Kidney epithelial cell (primary cell): Measurements from ENCODE around the gene TSSK1B. TPM values are rescaled to one million over a fixed set of nuclear protein-coding genes. Genes with fewer than 3 reads are reported as not detected.
"Not testable (repeated sequence)": the region's sequence is repeated elsewhere in the genome, so short reads cannot be mapped to it uniquely, and the experiment has no call there.

ENCODE experiments used
- DNase-seq: peaks from one replicate; pipeline ENCODE4 v3.0.0-alpha.2; 2010; ENCODE audit warnings: low read depth
- H3K27me3 ChIP-seq: 2 replicates; pipeline ENCODE4 v1.6.0; 2011; ENCODE audit warnings: low read length; ENCODE audit not compliant: control insufficient read depth, insufficient read depth
- H3K36me3 ChIP-seq: 2 replicates; pipeline ENCODE4 v1.5.1; 2011; ENCODE audit warnings: low read length; ENCODE audit not compliant: control insufficient read depth, insufficient read depth
- H3K4me3 ChIP-seq: 2 replicates; pipeline ENCODE4 v1.5.1; 2011; ENCODE audit warnings: low read depth, mild to moderate bottlenecking, control low read depth, low read length
- total RNA-seq: library from RNA; depleted of rRNA; stranded (reverse); fragments of >200 nt; gene quantifications from 2 replicates; pipeline ENCODE4 v1.2.3, GENCODE V29; 2015
- TF ChIP-seq, protein P1 (sequence below): IDR thresholded peaks from 2 replicates; pipeline ENCODE4 v1.5.1; 2011; ENCODE audit warnings: mild to moderate bottlenecking, moderate library complexity, low read length, control low read depth, inconsistent platforms; ENCODE audit not compliant: insufficient read depth, poor library complexity, severe bottlenecking

TSSK1B gene, protein sequence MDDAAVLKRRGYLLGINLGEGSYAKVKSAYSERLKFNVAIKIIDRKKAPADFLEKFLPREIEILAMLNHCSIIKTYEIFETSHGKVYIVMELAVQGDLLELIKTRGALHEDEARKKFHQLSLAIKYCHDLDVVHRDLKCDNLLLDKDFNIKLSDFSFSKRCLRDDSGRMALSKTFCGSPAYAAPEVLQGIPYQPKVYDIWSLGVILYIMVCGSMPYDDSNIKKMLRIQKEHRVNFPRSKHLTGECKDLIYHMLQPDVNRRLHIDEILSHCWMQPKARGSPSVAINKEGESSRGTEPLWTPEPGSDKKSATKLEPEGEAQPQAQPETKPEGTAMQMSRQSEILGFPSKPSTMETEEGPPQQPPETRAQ
- 0.38 TPM in 1 of 2 replicates, not detected in the other for total RNA-seq

DNA sequence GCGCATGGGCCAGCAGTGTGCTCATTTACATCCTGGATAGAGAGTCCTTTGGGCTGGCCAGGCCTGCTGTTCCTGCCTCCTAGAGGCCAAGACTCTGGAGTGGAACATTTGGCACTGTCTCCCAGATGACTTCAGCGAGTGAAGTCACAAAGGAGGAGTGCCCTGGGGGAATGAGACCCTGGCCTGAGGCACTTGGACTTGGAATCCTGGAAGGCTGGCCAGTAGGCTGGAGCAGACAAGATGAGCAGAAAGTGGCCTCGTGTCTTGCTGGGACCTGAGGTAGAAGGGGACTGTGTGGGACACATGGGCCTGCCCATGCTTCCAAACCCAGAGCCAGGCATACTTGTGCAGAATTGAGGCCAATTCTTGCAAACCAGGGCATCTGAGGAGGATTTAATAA lies at the start of gene TSSK1B:
TSSK1B (minus strand) TSS at position 101 of the 400 bp plus-strand sequence. CDS start 150 bp downstream, outside the sequence.
- Histone ChIP-seq H3K27me3 (no peaks in the 10 kb centered on the region), H3K36me3 (no peaks in the 10 kb centered on the region), H3K4me3 (no peak within 1 kb of the TSS)
- TF ChIP-seq, protein P1, sequence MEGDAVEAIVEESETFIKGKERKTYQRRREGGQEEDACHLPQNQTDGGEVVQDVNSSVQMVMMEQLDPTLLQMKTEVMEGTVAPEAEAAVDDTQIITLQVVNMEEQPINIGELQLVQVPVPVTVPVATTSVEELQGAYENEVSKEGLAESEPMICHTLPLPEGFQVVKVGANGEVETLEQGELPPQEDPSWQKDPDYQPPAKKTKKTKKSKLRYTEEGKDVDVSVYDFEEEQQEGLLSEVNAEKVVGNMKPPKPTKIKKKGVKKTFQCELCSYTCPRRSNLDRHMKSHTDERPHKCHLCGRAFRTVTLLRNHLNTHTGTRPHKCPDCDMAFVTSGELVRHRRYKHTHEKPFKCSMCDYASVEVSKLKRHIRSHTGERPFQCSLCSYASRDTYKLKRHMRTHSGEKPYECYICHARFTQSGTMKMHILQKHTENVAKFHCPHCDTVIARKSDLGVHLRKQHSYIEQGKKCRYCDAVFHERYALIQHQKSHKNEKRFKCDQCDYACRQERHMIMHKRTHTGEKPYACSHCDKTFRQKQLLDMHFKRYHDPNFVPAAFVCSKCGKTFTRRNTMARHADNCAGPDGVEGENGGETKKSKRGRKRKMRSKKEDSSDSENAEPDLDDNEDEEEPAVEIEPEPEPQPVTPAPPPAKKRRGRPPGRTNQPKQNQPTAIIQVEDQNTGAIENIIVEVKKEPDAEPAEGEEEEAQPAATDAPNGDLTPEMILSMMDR, result no peak
- DNase-seq, result no peak

DNA sequence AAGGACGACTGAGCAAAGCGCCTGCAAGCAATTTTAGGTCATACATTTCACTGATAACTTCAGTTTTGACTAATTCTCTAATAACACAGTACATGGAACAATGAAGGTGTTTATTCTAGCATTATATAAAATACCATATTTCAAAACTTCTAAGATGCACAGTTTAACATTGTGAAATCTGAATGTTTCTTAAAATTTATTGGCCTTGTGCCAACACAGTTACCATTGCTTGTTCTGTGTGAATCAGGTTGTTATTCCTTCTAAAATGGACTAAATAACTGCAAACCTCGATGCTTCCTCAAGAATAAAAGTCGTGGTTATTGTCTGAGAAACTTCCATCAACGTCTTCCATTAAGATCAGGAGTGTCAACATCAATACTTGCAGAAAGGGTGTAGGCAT lies 45.5 kb upstream of the TSSK1B start:
- Histone ChIP-seq H3K27me3 (no peaks in the 10 kb centered on the region), H3K4me3 (no peak overlapping the region), H3K36me3 (no peaks in the 10 kb centered on the region)
- DNase-seq, result no peak
- TF ChIP-seq, protein P1, result no peak

DNA sequence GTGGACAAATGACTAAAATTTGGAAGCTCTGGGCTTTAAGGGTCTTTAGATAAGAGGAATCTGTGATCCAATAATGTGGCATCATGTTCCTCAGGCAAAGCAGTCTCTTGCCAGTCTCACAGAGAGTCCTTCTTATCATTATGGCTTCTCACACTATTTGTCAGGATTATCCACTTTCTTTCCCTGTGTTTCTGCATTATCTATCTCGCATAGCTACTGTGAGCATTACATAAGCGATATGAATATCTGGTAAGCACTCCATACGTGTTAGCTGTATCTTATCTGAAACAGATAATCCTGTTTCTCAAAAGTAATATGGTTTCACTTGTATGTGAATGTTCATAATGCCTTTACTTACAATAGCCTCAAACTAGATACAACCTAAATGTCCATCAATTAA lies 43.9 kb upstream of the TSSK1B start:
- no peak for DNase-seq
- H3K27me3 ChIP-seq, result no peaks in the 10 kb centered on the region
- no peaks in the 10 kb centered on the region for H3K36me3 ChIP-seq
- TF ChIP-seq, protein P1, result no peak
- H3K4me3 ChIP-seq, result no peak overlapping the region

DNA sequence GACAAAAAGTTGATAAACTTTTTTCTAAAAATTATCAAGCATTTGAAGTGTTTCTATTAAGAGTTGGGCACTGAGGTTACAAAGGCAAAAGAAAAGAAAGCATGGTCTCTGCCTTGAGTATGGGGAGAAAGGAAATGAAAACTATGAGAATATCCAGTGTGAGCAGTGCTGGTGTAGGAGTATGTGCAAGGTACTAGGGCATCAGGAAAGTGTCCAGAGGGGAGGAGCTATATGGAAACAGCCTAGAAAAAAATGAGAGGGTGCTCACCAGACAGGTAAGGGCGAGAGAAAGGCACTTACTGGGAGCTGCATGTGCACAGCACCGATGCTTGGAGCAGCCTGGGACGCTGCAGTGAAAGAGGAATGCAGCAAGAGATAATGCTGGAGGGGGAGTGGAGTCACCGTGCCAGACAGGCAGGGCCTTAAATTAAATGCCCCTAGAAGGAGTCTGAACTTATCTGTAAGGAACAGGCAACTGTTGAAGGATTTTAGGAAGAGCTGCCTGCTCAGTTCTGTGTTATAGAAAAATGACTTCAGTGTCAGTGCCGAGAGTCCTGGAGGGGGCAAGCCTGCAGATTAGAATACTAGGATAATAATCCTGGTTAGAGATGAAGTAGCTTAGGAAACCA lies 39.4 kb upstream of the TSSK1B start:
- TF ChIP-seq, protein P1, result no peak
- Histone ChIP-seq H3K27me3 (no peaks in the 10 kb centered on the region), H3K4me3 (no peak overlapping the region), H3K36me3 (no peaks in the 10 kb centered on the region)
- no peak for DNase-seq

DNA sequence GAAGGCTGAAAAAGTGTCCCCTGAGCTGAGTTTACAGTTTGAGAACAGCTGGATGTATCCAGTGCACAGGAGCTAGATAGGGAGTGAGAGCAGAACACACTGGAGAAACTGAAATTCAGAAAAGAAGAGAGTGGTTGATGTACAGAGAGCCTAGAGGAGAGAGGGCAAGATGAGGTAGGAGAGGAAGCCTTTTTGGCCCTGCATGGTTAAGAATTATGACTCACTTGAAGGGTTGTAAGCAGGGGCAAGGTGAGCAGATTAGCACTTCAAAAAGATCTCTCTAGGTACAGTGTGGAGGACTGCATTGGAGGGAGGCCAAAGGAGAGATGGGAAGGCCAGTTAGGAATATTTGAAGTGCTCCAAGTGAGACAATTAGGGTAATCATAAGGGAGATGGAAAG lies 28.2 kb upstream of the TSSK1B start:
- Histone ChIP-seq H3K36me3 (no peaks in the 10 kb centered on the region), H3K27me3 (no peaks in the 10 kb centered on the region), H3K4me3 (no peak overlapping the region)
- TF ChIP-seq, protein P1, result no peak
- DNase-seq, result no peak

DNA sequence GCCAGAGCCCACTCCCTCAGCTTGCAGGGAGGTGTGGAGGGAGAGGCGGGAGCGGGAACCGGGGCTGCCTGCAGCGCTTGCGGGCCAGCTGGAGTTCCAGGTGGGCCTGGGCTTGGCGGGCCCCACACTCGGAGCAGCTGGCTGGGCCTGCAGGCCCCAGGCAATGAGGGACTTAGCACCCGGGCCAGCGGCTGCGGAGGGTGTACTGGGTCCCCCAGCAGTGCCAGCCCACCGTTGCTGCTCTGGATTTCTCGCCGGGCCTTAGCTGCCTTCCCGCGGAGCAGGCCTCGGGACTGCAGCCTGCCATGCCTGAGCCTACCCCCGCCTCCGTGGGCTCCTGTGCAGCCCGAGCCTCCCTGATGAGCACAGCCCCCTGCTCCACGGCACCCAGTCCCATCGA lies 22.3 kb upstream of the TSSK1B start:
- not testable (repeated sequence) for DNase-seq

More for the DNA sequence above, 22.3 kb upstream of the TSSK1B start:
- not testable (repeated sequence) for H3K4me3 ChIP-seq, H3K36me3 ChIP-seq, H3K27me3 ChIP-seq
